ENCODE data around the gene LRRC3. TPM values are rescaled to one million over a fixed set of nuclear protein-coding genes. Genes with fewer than 3 reads are reported as not detected.

LRRC3 gene
- total RNA-seq, 1 experiment from 2014 or later, result 0.40 TPM

DNA sequence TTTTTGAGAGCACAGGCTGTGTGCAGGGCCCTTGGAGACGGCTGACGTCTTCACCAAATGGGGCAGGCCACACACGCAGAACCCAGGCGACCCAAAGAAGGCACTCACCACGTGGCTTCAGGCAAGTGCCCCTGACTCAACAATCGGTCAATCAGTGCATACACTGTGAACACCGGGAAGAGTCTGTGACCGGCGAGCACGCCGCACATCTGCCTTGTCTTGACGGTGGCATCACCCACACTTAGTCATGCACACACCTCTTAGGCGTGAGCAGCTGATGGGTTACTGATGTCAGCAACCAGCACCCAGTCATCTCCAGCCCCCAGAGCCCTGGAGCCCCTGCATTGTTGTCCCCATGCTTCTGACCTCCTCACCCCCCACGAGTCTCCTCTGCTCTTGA, 4.9 kb upstream of the LRRC3 start:
- Mint-ChIP-seq H3K4me1 (ENCODE audit: low read depth, unreplicated experiment) (no peaks in the 10 kb centered on the region), H3K27me3 (ENCODE audit: unreplicated experiment) (peaks cover 63% of the 10 kb centered on the region), H3K36me3 (ENCODE audit: insufficient read depth, unreplicated experiment) (peaks cover 6% of the 10 kb centered on the region), H3K9me3 (ENCODE audit: low read depth, unreplicated experiment) (no peaks in the 10 kb centered on the region), H3K4me3 (ENCODE audit: low read depth, unreplicated experiment) (no peak overlapping the region), H3K27ac (ENCODE audit: unreplicated experiment) (no peak overlapping the region)
- CTCF ChIA-PET, result no interaction called here
- DNase-seq, result no peak
- no TSS peak for BruUV-seq (replicated peaks)
- TF ChIP-seq, protein P1, sequence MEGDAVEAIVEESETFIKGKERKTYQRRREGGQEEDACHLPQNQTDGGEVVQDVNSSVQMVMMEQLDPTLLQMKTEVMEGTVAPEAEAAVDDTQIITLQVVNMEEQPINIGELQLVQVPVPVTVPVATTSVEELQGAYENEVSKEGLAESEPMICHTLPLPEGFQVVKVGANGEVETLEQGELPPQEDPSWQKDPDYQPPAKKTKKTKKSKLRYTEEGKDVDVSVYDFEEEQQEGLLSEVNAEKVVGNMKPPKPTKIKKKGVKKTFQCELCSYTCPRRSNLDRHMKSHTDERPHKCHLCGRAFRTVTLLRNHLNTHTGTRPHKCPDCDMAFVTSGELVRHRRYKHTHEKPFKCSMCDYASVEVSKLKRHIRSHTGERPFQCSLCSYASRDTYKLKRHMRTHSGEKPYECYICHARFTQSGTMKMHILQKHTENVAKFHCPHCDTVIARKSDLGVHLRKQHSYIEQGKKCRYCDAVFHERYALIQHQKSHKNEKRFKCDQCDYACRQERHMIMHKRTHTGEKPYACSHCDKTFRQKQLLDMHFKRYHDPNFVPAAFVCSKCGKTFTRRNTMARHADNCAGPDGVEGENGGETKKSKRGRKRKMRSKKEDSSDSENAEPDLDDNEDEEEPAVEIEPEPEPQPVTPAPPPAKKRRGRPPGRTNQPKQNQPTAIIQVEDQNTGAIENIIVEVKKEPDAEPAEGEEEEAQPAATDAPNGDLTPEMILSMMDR (IDR thresholded peaks at IDR 0.05; ENCODE audit: unreplicated experiment), result no peak
- intact Hi-C loops (cut with micrococcal nuclease; ENCODE audit: unreplicated experiment), result no loop called here

DNA sequence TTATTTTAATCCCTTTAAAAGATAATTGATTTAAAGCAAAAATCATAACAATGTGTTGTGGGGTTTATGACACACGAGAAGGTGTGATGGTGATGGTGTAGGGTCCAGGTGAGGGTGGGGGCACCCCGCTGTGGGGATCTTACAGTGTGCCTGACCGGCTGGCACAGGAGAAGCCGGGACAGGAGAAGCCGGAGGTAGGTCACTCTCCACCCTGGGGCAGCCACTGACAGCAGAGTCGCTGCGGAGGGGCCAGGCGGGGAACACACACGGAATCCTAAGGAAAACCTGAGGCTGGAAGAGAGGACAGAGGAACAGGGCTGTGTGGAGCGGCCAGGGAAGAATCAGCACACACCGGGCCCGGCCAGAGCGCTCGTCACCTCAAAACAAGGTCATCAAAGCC, 4.3 kb upstream of the LRRC3 start:
- CTCF ChIA-PET, result no interaction called here
- peaks cover 6% of the 10 kb centered on the region for H3K36me3 Mint-ChIP-seq (ENCODE audit: insufficient read depth, unreplicated experiment)
- intact Hi-C loops (cut with micrococcal nuclease; ENCODE audit: unreplicated experiment), result no loop called here
- peaks cover 58% of the 10 kb centered on the region for H3K27me3 Mint-ChIP-seq (ENCODE audit: unreplicated experiment)
- no TSS peak for BruUV-seq (replicated peaks)
- TF ChIP-seq, protein P1 (IDR thresholded peaks at IDR 0.05; ENCODE audit: unreplicated experiment), result no peak
- H3K4me1 Mint-ChIP-seq (ENCODE audit: low read depth, unreplicated experiment), result no peaks in the 10 kb centered on the region
- no peaks in the 10 kb centered on the region for H3K9me3 Mint-ChIP-seq (ENCODE audit: low read depth, unreplicated experiment)
- no peak for DNase-seq
- no peak overlapping the region for H3K27ac Mint-ChIP-seq (ENCODE audit: unreplicated experiment)
- no peak overlapping the region for H3K4me3 Mint-ChIP-seq (ENCODE audit: low read depth, unreplicated experiment)

DNA sequence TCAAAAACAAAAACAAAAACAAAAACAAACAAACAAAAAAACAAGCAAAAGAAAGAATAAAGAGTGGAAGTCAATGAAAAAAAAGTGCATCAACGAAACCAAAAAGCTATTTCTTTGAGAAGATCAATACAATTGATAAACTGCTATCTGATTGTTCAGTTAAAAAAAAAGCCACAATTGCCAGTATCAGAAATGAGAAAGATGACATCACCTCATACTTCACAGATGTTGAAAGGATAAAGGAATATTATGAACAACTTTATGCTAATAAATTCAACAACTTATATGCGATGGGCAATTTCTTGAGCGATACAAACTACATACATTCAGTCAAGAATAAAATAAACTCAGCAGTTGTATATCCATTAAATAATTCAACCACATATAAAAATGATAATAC, 2.2 kb upstream of the LRRC3 start:
- CTCF ChIA-PET, result no interaction called here

DNA sequence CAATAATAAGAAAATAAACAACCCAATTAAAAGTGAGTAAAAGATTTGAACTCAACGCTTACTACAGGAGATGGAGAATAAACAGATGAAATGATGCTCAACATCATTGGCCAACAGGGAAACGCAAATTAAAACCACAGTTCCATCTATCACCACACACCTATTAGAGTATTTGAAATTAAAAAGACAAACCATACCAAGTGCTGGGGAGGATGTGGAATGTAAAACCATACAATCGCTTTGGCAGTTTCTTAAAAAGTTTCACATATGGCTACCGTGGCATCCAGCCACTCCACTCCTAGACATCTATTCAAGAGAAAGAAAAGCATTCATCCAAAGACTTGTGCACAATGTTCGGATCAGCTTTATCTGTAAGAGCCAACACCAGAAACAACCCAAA, 1.3 kb upstream of the LRRC3 start:
- Mint-ChIP-seq H3K36me3 (ENCODE audit: insufficient read depth, unreplicated experiment) (peaks cover 6% of the 10 kb centered on the region), H3K9me3 (ENCODE audit: low read depth, unreplicated experiment) (no peaks in the 10 kb centered on the region), H3K27me3 (ENCODE audit: unreplicated experiment) (peaks cover 34% of the 10 kb centered on the region), H3K27ac (ENCODE audit: unreplicated experiment) (no peak overlapping the region), H3K4me1 (ENCODE audit: low read depth, unreplicated experiment) (no peaks in the 10 kb centered on the region), H3K4me3 (ENCODE audit: low read depth, unreplicated experiment) (no peak overlapping the region)
- intact Hi-C loops (cut with micrococcal nuclease; ENCODE audit: unreplicated experiment), result no loop called here
- TF ChIP-seq, protein P1 (IDR thresholded peaks at IDR 0.05; ENCODE audit: unreplicated experiment), result no peak
- DNase-seq, result no peak
- no TSS peak for BruUV-seq (replicated peaks)
- CTCF ChIA-PET, result no interaction called here

More for the DNA sequence above, 2.2 kb upstream of the LRRC3 start:
- intact Hi-C loops (cut with micrococcal nuclease; ENCODE audit: unreplicated experiment), result no loop called here
- Mint-ChIP-seq H3K27me3 (ENCODE audit: unreplicated experiment) (peaks cover 42% of the 10 kb centered on the region), H3K9me3 (ENCODE audit: low read depth, unreplicated experiment) (no peaks in the 10 kb centered on the region), H3K4me1 (ENCODE audit: low read depth, unreplicated experiment) (no peaks in the 10 kb centered on the region), H3K27ac (ENCODE audit: unreplicated experiment) (no peak overlapping the region), H3K36me3 (ENCODE audit: insufficient read depth, unreplicated experiment) (peaks cover 6% of the 10 kb centered on the region), H3K4me3 (ENCODE audit: low read depth, unreplicated experiment) (no peak overlapping the region)
- no peak for DNase-seq
- TF ChIP-seq, protein P1 (IDR thresholded peaks at IDR 0.05; ENCODE audit: unreplicated experiment), result no peak
- BruUV-seq (replicated peaks), result no TSS peak
